AG08395 (cell line): ENCODE results near the gene RBM38.
"Not testable (repeated sequence)": the region's sequence is repeated elsewhere in the genome, so short reads cannot be mapped to it uniquely, and the experiment has no call there.

ENCODE experiments used
- DNase-seq: peaks from one replicate; pipeline ENCODE4 v3.0.0; 2012; ENCODE audit warnings: mixed read lengths, low spot score

Gene RBM38

DNA sequence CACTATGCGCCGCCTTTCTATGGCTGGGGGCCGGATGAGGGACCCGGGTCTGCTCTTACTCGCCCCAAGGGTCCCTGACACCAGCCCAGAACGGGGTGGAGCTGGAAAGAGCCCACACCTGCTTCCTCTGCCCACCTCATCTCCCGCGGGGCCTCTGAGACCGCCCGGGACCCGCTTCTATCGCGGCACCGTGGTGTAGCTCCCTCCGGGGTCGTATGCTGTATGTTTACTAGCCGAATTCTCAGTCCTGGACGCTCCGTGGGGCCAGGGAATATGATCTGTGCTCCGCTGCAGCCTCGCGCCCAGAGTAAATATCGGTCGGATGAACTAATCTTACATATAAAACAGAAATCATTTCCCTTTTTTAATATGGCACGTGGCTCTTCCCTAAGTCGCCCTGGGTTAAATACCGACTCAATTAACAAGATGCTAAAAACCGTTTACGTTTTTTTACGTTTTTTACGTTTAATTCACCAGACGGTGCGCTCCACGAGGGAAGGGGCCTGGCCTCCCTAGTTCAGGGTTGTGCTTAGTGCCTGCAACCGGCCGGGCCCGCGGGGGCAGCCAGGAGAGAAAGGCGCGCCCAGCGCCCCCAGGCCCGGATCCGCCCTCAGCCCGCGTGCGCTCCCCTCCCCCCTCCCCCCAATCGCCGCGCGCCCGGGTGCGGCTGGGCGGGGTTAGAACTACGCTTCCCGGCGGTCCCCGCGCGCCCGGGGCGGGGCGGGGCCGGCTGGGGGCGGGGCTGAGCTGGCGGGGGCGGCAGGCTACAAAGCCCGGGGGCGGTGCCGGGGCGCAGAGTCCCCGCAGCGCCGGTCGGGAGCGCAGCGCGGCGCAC, at the start of gene RBM38:
Gene RBM38, plus strand, starts transcription at position 793 of the 835 bp plus-strand sequence. CDS start 186 bp downstream, outside the sequence.
- DNase-seq, result peak; percentile 92

- DNase-seq, result no peak
Observed at GRCh38 chr20:57341663-57342062, 49.5 kb upstream of the RBM38 start.

DNA sequence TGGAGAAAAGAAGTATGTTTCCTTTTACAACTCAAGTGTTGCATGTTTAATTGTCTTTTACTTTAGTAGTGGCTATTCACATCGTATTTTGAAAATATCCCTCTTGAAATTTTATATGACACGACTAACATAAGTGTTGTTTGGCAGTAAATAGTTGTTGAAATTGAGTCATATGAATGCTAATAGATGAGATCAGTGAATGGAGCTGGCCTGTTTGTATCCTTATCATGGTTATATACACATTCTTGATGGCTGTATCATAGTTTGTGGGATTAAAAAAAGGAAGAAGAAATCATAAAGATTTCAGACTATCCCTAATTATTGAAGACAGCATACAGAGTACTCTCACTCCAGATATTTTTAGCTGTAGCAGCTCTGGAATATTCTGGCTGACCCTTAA, 48.4 kb upstream of the RBM38 start:
- DNase-seq, result no peak

DNA sequence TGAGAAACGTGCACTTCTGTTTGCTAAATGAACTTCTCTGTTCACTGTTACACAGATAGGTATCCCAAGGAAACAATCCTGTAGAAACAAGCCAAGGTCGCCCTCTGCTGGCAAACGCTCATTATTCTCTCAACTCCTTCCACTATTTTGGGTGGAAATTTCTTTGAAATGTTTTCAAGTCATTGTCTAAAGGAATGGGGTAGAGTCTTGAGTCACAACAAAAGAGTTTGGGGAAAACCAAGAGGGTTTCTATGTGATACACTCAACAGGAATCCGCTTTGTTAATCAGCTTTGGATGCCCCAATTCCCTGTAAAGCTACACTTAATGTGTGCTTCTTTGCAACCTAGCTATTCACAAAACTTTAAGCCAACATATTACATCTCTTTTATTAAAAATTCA, 44.7 kb upstream of the RBM38 start:
- peak; percentile 70 for DNase-seq

DNA sequence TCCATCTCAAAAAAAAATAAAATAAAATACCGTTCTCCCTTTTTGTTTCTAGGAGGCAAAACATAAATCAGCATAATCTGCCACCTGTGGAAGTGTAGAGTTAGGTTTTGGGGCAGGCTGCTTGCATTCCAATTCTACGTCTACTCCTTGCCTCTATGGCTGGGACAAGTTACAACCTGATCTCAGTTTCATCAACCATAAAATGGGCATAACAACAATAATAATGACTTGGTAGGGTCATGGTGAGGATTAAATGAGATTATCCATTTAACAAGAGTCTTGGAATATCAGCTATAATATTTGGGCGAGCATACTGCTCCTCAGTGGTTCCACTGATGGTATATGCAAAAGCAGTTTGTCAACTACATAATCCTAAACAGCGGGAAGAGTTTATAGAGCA, 43.8 kb upstream of the RBM38 start:
- no peak for DNase-seq

DNA sequence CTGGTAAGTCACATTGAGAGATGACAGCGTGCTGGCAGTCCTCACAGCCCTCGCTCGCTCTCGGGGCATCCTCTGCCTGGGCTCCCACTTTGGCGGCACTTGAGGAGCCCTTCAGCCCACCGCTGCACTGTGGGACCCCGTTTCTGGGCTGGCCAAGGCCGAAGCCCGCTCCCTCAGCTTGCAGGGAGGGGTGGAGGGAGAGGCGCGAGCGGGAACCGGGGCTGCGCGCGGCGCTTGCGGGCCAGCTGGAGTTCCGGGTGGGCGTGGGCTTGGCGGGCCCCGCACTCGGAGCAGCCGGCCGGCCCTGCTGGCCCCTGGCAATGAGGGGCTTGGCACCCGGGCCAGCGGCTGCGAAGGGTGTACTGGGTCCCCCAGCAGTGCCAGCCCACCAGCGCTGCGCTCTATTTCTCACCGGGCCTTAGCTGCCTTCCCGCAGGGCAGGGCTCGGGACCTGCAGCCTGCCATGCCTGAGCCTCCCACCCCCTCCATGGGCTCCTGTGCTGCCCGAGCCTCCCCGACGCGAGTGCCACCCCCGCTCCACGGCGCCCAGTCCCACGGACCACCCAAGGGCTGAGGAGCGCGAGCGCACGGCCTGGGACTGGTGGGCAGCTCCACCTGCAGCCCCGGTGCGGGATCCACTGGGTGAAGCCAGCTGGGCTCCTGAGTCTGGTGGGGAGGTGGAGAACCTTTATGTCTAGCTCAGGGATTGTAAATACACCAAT, 42.8 kb upstream of the RBM38 start:
- DNase-seq, result not testable (repeated sequence)

- DNase-seq, result not testable (repeated sequence)
Observed at GRCh38 chr20:57348922-57349574, 42.1 kb upstream of the RBM38 start.

DNA sequence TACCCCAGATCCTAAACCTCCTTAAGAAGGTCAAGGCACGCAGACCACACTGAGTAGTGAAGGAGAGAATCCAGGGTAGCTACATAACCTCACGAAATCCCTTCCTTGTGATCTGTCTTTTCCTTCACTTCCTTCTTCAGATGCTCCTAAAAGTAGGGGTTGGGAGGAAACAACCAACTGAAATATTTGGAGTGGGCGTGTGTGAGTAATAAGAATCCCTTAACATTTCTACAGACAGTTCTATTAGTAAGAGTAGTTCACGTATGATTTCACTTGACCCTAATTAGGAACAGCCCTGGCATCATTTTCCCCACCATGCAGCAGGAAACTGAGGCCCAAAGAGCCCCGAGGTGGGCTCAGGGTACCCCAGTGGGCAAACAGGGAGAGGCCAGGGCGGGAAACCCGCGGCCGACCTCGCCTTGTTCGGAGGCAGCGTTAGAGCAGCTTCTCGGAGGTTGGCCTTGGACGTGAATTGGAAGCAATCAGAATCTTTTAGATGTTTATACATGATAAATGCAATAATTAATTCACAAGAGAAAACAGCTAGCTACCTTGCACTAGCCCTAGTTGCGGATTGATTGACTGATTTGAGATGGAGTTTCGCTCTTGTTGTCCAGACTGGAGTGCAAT, 41.0 kb upstream of the RBM38 start:
- no peak for DNase-seq

DNA sequence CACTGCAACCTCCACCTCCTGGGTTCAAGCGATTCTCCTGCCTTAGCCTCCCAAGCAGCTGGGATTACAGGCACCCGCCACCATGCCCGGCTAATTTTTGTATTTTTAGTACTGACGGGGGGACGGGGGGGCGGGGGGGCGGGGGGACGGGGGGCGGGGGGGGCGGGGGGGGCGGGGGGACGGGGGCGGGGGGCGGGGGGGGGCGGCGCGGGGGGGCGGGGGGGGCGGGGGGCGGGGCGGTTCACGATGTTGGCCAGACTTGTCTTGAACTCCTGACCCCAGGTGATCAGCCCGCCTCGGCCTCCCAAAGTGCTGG, 40.5 kb upstream of the RBM38 start:
- not testable (repeated sequence) for DNase-seq

- peak; percentile 94 for DNase-seq
Observed at GRCh38 chr20:57351042-57351783, 40.0 kb upstream of the RBM38 start, which contains the start of gene RAE1. Gene RAE1 (plus strand): TSS chr20:57351255. CDS start chr20:57354039, 2,784 bp downstream.

DNA sequence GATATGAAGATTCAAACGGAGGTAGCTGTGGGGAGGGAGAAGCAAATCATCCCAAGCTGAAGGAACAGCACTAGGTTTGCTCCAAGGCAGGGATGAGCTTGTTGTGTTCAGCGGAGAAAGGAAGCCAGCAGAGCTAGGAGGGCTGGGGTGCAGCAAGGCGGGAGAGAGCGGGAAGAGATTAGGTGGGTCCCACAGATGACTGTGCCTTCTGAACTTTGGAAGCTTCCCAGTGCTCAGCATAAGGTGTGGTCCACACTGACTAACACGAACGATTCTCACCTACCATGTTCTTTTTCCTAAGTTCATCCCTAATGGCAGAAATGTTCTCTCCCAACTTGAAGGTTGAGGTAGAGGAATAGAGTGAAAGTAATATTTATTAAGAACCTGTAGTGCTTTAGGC, 38.9 kb upstream of the RBM38 start:
- DNase-seq, result no peak

DNA sequence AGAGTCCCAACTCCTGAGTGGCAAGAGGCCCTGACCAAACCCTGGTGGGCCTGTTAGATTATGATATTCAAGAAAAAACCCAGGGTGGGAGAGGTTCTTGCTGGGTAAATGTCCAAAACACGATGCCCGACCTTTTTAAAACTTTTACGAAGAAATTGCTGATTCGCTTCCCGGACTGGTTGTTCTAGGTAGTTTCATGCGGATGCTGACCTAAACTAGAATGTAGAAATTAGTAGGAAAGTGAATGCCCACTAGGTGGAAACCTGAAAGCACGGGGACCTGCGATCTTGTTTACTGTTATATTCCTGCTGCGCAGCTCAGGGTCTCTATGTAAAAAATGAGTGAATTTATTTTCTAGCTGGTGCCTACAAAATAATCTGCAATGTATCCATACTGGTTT, 37.8 kb upstream of the RBM38 start:
- no peak for DNase-seq

DNA sequence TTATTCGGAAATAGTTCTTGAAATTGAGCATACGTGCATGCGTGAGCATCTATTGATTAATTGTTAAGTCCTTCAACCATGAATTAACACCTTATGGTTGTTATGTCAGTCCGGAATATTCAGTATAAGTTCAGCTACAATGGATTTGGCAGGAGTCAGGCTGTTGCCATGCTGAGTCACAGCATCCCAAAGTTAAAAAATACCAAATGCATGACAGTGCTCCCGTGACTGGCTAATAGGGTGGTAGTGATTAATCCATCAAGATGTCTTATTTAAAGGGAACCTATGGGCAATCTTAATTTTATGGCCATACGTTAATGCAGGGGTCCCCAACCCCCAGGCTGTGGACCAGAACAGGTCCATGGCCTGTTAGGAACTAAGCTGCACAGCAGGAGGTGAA, 29.7 kb upstream of the RBM38 start:
- peak; percentile 92 for DNase-seq

- no peak for DNase-seq
Observed at GRCh38 chr20:57364451-57364850, 26.7 kb upstream of the RBM38 start.

DNA sequence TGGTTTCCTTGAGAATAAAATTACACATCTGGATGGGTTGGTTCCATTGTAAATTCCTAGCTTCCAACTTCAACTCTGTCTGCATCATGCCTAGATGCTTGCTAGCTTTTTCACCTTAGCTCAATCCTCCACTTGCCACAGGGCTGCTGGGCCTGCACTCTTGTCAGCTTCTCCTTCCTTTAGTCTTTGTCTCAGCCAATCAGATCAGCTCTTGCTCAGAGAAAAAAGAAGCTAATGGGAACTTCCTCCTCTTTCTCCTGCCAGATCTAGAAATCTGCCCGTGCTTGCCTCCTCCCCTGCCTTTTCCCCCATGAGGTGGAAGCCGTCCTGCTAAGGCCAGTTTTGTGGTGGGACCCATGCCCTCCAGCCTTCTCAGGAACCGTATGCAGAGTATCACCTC, 21.6 kb upstream of the RBM38 start:
- no peak for DNase-seq

DNA sequence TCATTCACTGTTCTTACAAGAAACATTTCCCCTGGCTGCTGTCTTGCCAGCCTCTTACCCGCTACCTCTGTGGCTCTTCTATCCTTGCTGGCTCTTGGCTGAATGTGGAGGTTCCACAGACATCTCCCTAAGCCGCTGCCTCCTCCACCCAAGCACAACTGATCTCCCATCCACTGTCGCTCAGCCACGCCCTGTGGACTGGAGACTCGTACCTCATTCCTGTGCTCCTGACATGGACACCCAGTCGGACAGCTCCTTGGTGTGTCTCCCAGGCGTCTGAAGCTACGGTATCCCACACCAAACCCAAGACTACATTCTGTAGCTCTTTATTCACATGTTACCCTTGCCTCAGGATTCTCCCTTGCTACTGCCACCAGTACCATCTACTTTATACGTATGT, 20.9 kb upstream of the RBM38 start:
- DNase-seq, result no peak

DNA sequence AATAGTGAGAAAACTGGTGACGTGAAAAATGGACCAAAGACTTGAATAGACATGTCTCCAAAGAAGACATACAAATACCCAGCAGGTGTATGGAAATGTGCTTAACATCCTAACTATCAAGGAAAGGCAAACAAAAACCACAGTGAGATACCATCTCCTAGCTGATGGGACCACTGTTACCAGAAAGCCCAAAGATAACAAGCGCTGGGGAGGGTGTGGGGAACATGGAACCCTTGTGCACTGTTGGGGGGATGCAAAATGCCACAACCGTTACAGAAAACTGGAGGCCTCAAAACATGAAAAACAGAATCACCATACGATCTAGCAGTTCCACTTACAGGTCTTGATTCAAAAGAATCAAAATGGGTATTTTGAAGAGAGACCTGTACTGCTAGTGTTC, 19.8 kb upstream of the RBM38 start:
- DNase-seq, result no peak

DNA sequence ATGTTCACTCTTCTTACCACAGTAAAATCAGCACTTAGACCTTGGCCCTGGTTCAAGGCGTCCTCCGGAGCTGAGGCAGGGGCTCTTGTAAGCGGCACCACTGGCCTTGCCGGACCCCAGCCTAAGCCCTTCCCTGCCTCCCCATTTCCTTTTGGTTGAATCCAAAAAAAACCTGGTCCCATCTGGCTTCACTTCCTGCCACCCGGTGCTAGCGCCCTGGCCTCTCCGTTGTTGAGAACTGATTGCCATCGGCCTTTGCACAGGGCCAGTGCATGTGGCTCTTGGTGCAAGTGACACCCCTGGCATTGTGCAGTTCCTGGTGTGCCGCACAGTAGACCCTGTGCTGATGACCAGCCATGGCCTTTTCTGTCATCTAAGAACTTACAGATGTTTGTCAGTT, 19.0 kb upstream of the RBM38 start:
- no peak for DNase-seq

- DNase-seq, result no peak
Observed at GRCh38 chr20:57372581-57373350, 18.4 kb upstream of the RBM38 start.

DNA sequence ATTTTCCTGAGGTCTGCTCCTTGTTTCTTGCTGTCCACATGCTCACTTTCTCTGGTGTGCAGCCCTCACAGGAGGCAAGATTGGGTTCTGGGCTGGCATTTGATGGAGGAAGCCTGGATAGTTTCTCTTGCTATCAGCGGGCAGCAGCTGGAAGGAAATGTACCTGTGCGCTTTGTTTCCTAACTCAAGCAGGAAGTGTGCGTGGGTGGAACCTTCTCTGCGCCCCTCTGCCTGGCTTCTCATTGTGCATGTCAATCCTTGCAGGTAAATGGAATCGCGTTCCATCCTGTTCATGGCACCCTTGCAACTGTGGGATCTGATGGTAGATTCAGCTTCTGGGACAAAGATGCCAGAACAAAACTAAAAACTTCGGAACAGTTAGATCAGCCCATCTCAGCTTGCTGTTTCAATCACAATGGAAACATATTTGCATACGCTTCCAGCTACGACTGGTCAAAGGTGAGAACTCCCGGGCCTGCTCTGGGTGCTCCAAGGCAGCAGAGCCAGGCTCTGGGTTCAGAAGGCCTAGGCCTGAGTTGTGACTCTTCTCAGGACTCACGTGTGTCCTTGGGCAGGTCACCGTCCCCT, 16.8 kb upstream of the RBM38 start:
- no peak for DNase-seq
